Astrocyte (in vitro differentiated cells and primary cell): ENCODE measurements around the gene GTPBP6. TPM values are rescaled to one million over a fixed set of nuclear protein-coding genes. Genes with fewer than 3 reads are reported as not detected.

Experiments
- DNase-seq: peaks from one replicate; pipeline ENCODE4 v3.0.0-alpha.2; 2010; ENCODE audit warnings: low read depth
- FAIRE-seq: peaks from 2 replicates; lab custom pipeline; 2011; peaks lifted over from hg19 to GRCh38; lab: Jason Lieb, UNC
- H2AFZ ChIP-seq: 2 replicates; pipeline ENCODE4 v1.6.0; 2012; ENCODE audit warnings: low read depth, low read length, inconsistent platforms
- H3K27ac ChIP-seq: 2 replicates; pipeline ENCODE4 v1.5.1; 2011; ENCODE audit warnings: low read depth, low read length, inconsistent platforms
- H3K27me3 ChIP-seq: 2 replicates; pipeline ENCODE4 v1.6.0; 2011; ENCODE audit warnings: low read length, inconsistent platforms; ENCODE audit not compliant: insufficient read depth
- H3K36me3 ChIP-seq: 2 replicates; pipeline ENCODE4 v1.5.1; 2011; ENCODE audit warnings: low read length, inconsistent platforms; ENCODE audit not compliant: insufficient read depth
- H3K4me1 ChIP-seq: 2 replicates; pipeline ENCODE4 v1.5.1; 2011; ENCODE audit warnings: low read length, inconsistent platforms; ENCODE audit not compliant: insufficient read depth
- H3K4me2 ChIP-seq: 2 replicates; pipeline ENCODE4 v1.6.0; 2012; ENCODE audit warnings: low read length, inconsistent platforms
- H3K4me3 ChIP-seq: 2 replicates; pipeline ENCODE4 v1.5.1; 2011; ENCODE audit warnings: low read depth, mild to moderate bottlenecking, low read length, inconsistent platforms; ENCODE audit not compliant: insufficient read depth
- H3K79me2 ChIP-seq: 2 replicates; pipeline ENCODE4 v1.6.0; 2012; ENCODE audit warnings: mild to moderate bottlenecking, low read length, inconsistent platforms; ENCODE audit not compliant: insufficient read depth
- H3K9ac ChIP-seq: 2 replicates; pipeline ENCODE4 v1.6.0; 2012; ENCODE audit warnings: mild to moderate bottlenecking, low read length, inconsistent platforms
- H3K9me3 ChIP-seq: 2 replicates; pipeline ENCODE4 v1.5.1; 2012; ENCODE audit warnings: low read depth, mild to moderate bottlenecking, low read length, inconsistent platforms; ENCODE audit not compliant: insufficient read depth
- H4K20me1 ChIP-seq: 2 replicates; pipeline ENCODE4 v1.6.0; 2012; ENCODE audit warnings: low read length, inconsistent platforms; ENCODE audit not compliant: insufficient read depth
- H3K27ac Mint-ChIP-seq: one replicate; pipeline ENCODE4 v1.8.0; 2021; ENCODE audit warnings: mild to moderate bottlenecking, mixed read lengths; ENCODE audit not compliant: unreplicated experiment
- H3K27me3 Mint-ChIP-seq: one replicate; pipeline ENCODE4 v1.8.0; 2021; ENCODE audit warnings: low read depth, mixed read lengths; ENCODE audit not compliant: unreplicated experiment
- H3K36me3 Mint-ChIP-seq: one replicate; pipeline ENCODE4 v1.8.0; 2021; ENCODE audit warnings: low read depth, mixed read lengths; ENCODE audit not compliant: unreplicated experiment
- H3K4me1 Mint-ChIP-seq: one replicate; pipeline ENCODE4 v1.8.0; 2021; ENCODE audit warnings: low read depth, mixed read lengths; ENCODE audit not compliant: unreplicated experiment
- H3K4me3 Mint-ChIP-seq: one replicate; pipeline ENCODE4 v1.8.0; 2021; ENCODE audit warnings: mild to moderate bottlenecking, moderate library complexity, mixed read lengths; ENCODE audit not compliant: unreplicated experiment
- H3K9me3 Mint-ChIP-seq: one replicate; pipeline ENCODE4 v1.8.0; 2021; ENCODE audit warnings: mild to moderate bottlenecking, mixed read lengths; ENCODE audit not compliant: unreplicated experiment
- CTCF ChIP-seq: IDR thresholded peaks from 2 replicates; pipeline ENCODE4 v1.5.1; 2011; ENCODE audit warnings: low read depth, mild to moderate bottlenecking, inconsistent platforms, low read length, moderate library complexity; ENCODE audit not compliant: insufficient read depth
- EZH2 ChIP-seq: IDR thresholded peaks from 2 replicates; pipeline ENCODE4 v1.6.1; 2012; ENCODE audit warnings: mild to moderate bottlenecking, low read length, inconsistent platforms; ENCODE audit not compliant: insufficient read depth
- total RNA-seq: library from RNA; stranded (reverse); gene quantifications from 2 replicates; pipeline ENCODE4 v1.2.1, GENCODE V29; 2021

GTPBP6 gene
- total RNA-seq, 1 donor from 2014 or later: 30.5 TPM

DNA sequence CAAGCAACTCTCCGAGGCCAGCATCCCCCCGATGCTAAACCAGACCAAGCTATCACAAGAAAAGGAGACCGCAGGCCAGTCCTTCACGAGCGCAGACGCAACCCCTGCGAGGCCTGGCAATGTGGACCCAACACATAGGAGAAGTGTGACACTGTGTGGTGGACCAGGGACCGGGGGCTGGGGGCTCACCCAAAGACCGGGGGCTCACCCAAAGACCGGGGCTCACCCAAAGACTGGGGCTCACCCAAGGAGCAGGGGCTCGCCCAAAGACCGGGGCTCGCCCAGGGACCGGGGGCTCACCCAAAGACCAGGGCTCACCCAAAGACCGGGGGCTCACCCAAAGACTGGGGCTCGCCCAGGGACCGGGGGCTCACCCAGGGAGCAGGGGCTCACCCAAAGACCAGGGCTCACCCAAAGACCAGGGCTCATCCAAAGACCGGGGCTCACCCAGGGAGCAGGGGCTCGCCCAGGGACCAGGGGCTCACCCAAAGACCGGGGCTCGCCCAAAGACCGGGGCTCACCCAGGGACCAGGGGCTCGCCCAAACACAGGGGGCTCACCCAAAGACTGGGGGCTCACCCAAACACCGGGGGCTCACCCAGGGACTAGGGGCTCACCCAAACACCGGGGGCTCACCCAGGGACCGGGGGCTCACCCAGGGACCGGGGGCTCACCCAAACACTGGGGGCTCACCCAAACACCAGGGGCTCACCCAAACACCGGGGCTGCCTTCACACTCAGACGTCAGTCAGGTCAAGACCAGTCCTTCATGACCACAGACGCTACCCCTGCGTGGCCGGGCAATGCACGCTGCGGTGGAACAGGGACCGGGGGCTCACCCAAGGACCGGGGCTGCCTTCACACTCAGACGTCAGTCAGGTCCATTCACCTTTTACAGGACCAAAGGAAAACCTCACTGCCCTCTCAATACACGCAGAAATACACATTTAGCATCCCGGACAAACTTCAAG lies 35.3 kb upstream of the GTPBP6 start:
- H3K4me1 ChIP-seq: peaks cover 6% of the 10 kb centered on the region
- FAIRE-seq (no peak), DNase-seq (no peak)
- no peaks in the 10 kb centered on the region for H3K27me3 ChIP-seq
- H3K36me3 Mint-ChIP-seq: peaks cover 27% of the 10 kb centered on the region
- H3K9me3 Mint-ChIP-seq: peaks cover 7% of the 10 kb centered on the region
- peaks cover 29% of the 10 kb centered on the region for H3K4me1 Mint-ChIP-seq
- no peak for TF ChIP-seq EZH2
- no peak for TF ChIP-seq CTCF
- peaks cover 4% of the 10 kb centered on the region for H3K9me3 ChIP-seq
- peaks cover 4% of the 10 kb centered on the region for H3K79me2 ChIP-seq
- no peak overlapping the region for H3K9ac ChIP-seq
- no peak overlapping the region for H3K27ac Mint-ChIP-seq
- H3K4me3 ChIP-seq: no peak overlapping the region
- H3K4me2 ChIP-seq: no peak overlapping the region
- no peaks in the 10 kb centered on the region for H3K36me3 ChIP-seq
- H3K27me3 Mint-ChIP-seq: no peaks in the 10 kb centered on the region
- no peak overlapping the region for H3K27ac ChIP-seq
- H4K20me1 ChIP-seq: no peaks in the 10 kb centered on the region
- no peak overlapping the region for H2AFZ ChIP-seq
- H3K4me3 Mint-ChIP-seq: no peak overlapping the region

GRCh38 chrX:352582-353314 lies 34.2 kb upstream of the GTPBP6 start:
- Mint-ChIP-seq H3K27ac (no peak overlapping the region), H3K36me3 (peaks cover 25% of the 10 kb centered on the region), H3K9me3 (peaks cover 6% of the 10 kb centered on the region), H3K4me3 (no peak overlapping the region), H3K27me3 (no peaks in the 10 kb centered on the region), H3K4me1 (peaks cover 36% of the 10 kb centered on the region)
- H3K4me1 ChIP-seq: peaks cover 6% of the 10 kb centered on the region
- H3K27me3 ChIP-seq: no peaks in the 10 kb centered on the region
- H3K36me3 ChIP-seq: no peaks in the 10 kb centered on the region
- no peak for DNase-seq
- H3K4me3 ChIP-seq: no peak overlapping the region
- H3K27ac ChIP-seq: no peak overlapping the region
- H3K4me2 ChIP-seq: no peak overlapping the region
- H3K9ac ChIP-seq: no peak overlapping the region
- FAIRE-seq: no peak
- H3K79me2 ChIP-seq: peaks cover 4% of the 10 kb centered on the region
- H4K20me1 ChIP-seq: no peaks in the 10 kb centered on the region
- TF ChIP-seq CTCF (no peak), EZH2 (no peak)
- H3K9me3 ChIP-seq: peaks cover under 1% of the 10 kb centered on the region
- H2AFZ ChIP-seq: no peak overlapping the region
